Stimulated activated naive CD4-positive, alpha-beta T cell (primary cell): ENCODE measurements around the gene CPLANE2.
A peak's percentile ranks its signal among the peaks of the same experiment; 100 is the strongest.
"Not testable (repeated sequence)": the region's sequence is repeated elsewhere in the genome, so short reads cannot be mapped to it uniquely, and the experiment has no call there.

Experiments used
- DNase-seq, 6 experiments: peaks; one replicate each; lab custom pipeline; 2025; lab: John Stamatoyannopoulos, UW

The CPLANE2 gene

DNA sequence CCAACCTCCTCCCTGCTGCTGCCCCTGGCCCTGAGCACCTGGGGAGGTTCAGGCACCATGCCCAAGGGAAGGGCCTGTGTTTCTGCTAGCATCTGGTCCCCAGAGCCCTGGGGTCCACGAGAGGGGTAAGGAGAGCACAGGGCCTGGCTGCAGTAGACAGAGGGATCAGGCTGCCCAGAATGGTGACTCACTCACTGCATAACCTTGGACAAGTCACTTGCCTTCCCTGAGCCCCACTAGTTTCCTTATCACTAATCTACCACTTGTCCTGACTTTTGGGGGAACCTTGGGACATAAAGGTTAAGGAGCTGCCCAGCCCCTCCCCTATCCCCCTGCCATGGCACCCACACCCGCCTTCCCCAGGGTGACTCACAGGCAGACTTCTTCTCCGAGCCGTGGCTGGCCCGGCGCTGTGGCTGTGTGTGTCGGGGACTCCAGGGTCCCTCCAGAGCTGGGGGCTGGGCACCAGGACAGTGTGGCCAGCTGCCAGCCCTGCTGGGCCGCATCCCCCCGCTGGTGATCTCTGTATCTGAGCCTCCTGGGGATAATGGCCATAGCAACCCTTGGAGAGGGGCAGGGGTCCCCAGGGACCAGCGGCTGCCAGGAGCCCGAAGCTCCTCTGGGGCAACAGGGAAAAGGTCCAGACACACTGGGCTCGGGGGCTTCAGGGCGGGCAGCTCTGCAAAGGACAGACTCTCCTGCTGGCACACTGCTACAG is 28.6 kb downstream of the CPLANE2 start:
- no peak for DNase-seq

- peak in 1 of 6 experiments; percentile 11 for DNase-seq
These were observed 29.4 kb downstream of the CPLANE2 start for GRCh38 chr1:16207318-16208269.

DNA sequence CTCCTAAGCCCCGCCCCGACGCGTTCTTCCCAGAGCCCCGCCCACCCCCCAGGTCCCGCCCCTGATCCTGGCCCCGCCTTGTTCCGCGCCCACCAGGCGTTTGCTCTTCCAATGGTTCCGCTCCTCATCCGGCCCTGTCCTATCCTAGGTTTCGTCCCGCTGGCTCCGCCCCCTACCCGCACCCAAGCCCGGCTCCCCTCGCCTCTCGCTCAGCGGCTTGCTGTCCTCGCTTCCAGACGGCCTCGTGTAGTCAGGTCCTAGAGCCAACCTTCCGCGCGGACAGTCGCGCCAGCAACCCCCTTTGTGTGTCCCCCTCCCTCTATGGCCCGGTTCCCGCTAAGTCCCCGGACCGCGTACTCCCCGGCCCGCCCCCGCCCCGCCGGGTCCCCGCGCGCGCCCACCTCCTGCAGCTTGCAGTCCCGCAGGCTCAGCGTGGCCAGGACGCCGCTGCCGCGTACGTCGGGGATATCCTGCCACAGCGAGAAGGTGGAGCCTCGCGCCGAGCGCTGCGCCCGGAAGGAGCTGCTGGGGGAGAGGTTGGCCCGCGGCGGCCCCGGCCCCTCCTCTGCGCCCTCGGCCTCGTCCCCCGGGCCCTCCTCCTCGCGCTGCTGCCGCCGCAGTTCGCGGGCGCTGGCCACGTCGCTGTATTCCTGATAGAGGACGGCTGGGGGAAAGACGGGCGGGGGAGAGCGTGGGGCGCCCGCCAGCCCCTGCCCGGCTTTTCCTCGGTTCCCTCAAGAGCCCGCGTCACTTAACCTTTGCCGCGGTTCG is 30.3 kb downstream of the CPLANE2 start:
- peak; percentile 90 to 98 (median 92) for DNase-seq

DNA sequence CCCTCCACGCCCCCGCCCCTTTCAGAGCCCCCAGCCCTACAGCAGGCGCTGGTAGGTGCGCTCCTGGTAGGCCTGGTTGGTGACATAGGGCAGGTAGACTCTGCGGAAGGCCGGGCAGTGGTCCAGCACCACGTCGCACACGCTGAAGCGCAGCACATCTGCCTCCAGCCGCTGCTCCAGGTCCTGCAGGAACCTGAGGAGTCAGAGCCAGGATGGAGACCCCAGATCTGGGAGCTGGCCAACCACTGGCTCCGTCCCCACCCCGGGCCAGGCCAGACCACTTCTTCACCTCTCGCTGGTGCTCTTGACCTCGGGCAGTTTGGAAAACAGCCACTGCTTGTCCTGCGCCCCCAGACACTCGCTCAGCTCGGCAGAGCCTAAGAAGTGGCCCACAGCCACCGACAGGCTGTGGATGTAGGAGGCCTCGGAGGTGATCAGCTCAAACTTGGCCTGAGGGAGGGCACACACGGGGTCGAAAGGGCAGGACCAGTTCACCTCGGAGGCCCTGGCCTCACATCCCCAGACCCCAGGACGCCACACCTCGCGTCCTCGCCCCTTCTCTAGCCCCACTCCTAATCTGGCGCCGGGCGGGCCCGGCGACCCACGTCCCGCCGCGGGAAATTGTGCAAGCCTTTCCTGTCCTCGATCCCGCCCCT is 31.0 kb downstream of the CPLANE2 start:
- no peak for DNase-seq

- DNase-seq = no peak
These were observed 31.7 kb downstream of the CPLANE2 start for GRCh38 chr1:16205334-16205671.

GRCh38 chr1:16204634-16205333 is 32.2 kb downstream of the CPLANE2 start:
- DNase-seq = peak in 3 of 6 experiments; percentile 10 to 20 (median 16)

DNA sequence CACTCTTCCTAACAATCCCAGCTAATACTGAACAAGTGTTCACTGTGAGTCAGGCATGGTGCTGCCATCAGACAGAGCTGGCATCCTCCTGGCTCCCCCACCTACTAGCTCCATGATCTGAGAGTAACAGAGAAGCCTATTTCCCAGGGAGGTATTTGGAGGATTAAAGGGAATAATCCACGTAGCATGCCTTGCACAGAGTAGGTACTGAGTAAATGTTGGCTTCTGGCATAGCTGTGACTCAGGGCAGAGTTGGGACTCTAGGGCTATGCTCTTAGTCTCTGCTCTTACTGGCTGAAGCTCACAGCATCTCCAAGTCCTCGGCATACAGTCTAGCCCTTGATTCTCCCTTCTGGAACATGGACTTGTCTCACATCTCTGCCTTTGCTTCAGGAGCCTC is 32.8 kb downstream of the CPLANE2 start:
- DNase-seq = no peak

GRCh38 chr1:16203550-16203949 is 33.4 kb downstream of the CPLANE2 start:
- DNase-seq = no peak

DNA sequence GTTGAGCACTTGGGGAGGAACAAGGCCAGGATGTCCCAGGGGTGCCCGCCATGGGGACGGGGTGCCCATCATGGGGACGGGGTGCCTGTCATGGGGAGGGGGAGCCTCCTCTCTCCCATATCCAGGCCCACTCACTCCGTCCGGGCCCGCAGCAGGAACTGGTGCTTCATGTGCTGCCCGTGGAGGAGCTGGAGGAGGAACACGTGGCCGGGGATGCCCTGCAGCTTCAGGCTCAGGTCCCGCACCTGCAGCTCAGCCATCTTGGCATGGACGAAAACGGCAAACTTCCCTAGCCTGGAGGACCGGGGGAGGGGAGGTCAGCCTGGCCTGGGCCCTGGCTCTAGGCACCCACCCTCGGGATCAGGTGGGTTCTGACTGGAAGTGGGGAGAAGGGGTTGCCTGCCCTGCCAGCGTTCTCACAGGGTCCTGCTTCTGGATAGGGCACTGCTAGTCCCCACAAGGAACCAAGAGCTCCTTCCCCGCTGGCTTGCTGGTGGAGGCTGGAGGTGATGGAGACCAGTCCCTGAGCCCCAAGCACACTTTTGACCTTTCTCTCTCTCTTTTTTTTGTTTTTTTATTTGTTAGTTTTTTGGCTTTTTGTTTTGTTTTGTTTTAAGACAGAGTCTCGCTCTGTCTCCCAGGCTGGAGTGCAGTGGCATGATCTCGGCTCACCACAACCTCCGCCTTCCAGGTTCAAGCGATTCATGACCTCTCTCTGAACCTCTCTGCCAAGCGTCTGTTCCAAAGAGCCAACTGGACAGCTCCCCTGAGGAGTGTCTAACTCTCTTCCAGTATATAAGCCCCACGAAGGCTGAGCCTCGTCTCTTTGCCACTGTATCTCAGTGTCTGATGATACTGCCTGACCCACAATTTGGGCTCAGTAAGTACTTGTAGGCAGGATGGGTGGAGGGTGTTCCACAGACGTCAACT is 34.4 kb downstream of the CPLANE2 start:
- DNase-seq = no peak

DNA sequence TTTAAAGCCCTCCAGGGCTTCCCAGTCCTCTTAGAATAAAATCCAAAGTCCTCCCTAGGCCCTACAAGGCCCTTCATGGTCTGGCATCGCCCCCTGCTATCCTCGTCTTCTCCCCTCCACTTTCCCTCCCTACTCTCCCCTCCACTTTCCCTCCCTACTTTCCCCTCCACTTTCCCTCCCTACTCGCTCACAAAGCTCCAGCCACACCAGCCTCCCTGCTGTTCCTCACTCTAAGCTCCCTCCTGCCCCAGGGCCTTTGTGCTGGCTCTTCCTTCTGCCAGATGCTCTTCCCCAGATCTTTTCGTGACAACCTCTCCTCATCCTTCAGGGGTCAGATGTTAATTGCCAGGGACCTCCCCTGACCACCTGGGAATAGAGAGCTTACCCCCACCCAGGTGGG is 37.3 kb downstream of the CPLANE2 start:
- DNase-seq = no peak

- no peak for DNase-seq
These were observed 37.9 kb downstream of the CPLANE2 start for GRCh38 chr1:16199157-16199501.

DNA sequence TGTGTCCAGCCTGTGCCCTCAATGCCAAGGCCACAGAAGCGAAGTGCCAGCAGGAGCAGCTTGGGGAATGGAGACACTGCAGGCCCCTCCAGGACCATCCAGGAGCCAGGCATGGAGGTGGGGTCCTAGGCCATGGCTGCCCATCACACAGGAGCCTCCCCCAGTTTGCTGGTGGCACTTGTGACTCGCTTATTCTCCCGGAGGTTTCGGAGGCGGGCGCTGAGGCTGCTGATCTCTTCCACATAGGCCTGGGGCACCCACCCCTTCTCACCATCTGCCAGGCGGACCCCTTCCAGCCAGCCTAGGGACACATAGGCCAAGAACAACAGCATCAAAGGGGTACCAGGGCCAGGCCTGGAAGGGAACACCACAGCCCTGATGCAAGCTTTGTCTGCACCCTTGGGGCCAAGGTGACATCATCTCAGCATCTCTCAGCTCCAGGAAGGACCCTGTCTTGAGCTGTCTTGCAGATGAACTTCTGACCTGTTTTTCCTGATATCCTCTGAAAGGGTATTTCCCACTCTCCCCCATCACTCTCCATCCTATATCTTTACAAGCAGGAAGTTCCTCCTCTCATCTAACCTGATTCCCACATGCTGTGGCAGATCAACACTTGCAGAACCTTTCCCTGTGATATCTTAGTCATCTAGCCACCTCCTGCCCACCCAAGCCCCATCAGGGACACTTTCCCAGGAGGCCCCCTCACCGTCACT is 38.4 kb downstream of the CPLANE2 start:
- DNase-seq = no peak

DNA sequence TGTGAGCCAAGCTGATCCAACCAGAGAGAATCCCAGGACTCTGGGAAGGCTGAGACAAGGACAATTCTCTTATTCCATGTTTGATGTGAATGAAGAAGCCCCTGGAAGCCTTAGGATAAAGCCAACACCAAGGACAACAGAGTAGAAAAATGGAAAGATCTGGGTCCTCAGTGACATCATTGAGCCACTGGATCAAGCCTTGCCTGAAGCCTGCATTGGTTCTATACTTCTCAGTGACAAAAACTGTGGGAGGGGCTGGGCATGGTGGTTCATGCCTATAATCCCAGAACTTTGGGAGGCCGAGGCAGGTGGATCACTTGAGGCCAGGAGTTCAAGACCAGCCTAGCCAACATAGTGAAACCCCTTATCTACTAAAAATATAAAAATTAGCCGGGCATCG is 40.1 kb downstream of the CPLANE2 start:
- no peak for DNase-seq

- not testable (repeated sequence) for DNase-seq
These were observed 40.8 kb downstream of the CPLANE2 start for GRCh38 chr1:16196139-16196538.

DNA sequence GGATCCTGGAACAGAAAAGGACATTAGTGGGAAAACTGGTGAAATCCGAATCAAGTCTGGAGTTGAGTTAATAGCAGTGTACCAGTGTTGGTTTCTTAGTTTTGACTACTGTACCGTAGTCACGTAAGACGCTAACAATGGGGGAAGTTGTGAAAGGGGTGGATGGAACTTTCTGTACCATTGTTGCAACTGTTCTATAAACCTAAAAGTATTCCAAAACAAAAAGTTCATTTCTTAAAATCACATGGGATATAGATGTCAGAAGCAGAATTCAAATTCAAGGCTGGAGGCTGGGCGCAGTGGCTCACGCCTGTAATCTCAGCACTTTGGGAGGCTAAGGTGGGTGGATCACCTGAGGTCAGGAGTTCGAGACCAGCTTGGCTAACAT is 41.5 kb downstream of the CPLANE2 start:
- no peak for DNase-seq

DNA sequence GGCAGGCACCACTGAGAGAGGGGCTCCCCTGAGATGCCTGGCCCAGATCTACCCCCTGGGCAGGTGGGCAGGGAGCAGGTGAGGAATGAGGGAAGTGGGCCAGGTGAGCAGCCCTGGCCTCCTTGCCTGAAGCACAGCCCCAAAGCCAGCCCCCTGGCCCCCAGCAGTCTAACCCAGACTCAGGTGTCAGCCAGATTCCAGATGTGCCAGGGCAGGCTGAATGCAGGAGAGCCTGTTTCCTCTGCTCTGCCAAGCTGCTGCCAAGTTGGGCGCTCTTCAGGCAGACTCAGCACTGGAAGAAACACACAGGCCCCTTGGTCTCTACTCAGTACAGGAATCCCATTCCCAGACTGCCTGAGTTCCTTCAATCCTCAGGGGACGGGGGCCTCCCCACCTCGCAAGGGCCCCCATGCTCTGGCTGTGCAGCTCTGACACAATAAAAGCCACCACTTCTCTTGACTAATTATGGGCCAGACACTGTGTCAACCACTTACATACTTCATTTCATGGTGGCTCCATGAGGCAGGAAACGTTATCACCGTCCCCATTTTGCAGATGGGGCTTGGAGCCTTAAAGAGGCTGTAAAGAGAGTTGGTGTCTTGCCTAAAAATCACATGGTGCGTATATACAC is 45.0 kb downstream of the CPLANE2 start:
- no peak for DNase-seq

DNA sequence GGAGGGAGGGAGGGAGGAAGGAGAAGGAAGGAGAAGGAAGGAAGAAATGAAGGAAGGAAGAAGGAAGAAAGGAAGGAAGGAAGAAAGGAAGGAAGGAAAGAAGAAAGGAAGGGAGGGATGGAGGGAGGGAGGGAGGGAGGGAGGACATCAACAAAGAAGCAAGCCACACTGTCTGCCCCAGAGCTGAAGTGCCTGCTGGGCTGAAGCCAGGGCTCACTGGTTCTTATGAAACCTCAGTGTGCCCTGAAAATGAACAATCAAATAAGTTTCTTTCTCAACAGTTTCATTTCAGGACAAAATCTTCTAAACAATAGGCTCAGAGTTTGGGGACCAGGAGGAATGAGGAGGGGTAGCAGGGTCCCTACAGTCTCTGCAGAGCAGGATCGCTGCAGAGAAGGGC is 45.7 kb downstream of the CPLANE2 start:
- DNase-seq = no peak

DNA sequence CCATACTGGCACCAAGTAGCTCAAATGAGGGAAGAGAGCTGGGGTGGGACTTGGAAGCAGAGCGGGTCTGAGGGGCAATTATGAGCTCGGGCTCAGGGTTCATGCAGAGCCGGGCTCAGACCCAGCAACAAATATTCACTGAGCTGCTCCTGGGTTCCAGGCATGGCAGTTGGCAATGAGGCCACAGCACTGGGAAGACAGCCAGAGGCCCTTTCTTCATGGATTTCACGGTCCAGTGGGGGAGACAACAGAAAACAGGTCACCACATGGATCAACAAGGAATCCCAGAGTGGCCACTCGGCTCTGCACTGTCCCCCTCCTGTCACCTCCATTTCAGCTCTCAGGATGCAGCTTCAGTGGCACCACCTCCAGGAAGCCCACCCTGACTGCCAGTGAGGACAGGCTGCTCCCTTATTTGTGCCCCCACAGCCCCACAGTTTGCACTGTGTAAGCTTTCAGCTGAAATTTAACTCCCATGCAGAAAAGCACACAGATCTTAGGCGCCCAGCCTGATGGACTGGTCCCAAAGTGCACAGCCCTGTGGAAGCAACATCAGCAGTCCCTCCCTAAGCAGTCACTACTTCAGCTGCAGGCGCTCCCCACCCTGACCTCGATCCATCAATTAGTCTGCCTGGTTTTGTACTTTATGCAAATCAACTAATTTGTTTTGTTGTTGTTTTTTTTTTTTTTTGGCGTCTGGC is 46.9 kb downstream of the CPLANE2 start:
- no peak for DNase-seq

DNA sequence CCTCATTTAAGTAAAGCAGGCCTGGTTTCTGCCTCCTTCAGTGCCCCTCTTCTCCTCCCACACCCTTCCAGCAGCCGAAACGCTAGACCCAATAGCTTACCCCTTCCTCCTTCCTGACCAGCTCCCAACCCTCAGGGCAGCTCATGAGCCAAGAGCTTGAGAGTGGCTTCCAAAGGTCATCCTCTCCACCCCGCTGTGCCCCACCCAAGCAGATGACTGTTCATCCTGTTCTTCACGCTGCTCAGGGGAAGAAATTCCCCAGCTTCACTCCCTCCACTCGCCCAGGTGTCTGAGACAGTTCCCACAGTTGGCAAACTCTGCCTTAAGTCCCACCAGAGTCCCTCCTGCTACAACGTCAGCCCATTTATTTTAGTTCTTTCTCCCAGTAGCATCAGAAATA is 48.0 kb downstream of the CPLANE2 start:
- DNase-seq = no peak
